ENCODE measurements around the gene APOH.

DNA sequence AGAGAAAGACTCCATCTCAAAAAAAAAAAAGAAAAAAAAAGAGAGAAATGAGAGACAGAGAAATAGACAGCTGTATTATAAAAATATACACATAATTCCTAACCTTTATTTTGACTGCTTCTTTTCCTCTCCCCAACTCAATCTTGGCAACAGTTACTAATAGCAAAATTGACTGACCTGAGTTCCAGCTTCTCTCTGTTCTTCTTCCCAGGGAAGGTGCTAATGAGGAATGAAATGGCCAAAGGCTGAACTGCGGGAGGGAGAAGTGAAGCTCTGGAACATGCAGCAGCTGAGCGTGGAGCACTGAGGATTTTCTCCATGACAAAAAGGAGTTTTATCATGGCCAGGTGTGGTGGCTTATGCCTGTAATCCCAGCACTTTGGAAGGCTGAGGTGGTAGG, 48.0 kb upstream of the APOH start:
- TF ChIP-seq, protein P1, sequence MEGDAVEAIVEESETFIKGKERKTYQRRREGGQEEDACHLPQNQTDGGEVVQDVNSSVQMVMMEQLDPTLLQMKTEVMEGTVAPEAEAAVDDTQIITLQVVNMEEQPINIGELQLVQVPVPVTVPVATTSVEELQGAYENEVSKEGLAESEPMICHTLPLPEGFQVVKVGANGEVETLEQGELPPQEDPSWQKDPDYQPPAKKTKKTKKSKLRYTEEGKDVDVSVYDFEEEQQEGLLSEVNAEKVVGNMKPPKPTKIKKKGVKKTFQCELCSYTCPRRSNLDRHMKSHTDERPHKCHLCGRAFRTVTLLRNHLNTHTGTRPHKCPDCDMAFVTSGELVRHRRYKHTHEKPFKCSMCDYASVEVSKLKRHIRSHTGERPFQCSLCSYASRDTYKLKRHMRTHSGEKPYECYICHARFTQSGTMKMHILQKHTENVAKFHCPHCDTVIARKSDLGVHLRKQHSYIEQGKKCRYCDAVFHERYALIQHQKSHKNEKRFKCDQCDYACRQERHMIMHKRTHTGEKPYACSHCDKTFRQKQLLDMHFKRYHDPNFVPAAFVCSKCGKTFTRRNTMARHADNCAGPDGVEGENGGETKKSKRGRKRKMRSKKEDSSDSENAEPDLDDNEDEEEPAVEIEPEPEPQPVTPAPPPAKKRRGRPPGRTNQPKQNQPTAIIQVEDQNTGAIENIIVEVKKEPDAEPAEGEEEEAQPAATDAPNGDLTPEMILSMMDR (IDR thresholded peaks at IDR 0.05; ENCODE audit: low read depth, low read length) = no peak
- no peak for TF ChIP-seq EZH2phosphoT487 (IDR thresholded peaks at IDR 0.05; ENCODE audit: low read depth)
